Activated naive CD8-positive, alpha-beta T cell treated with anti-CD3 and anti-CD28 coated beads, Interleukin-2, amount 50 U/mL, for 16 hours (primary cell): Measurements from ENCODE around the gene PPM1H.
"Not testable (repeated sequence)": the region's sequence is repeated elsewhere in the genome, so short reads cannot be mapped to it uniquely, and the experiment has no call there.

Experiments
- DNase-seq: peaks from one replicate; pipeline ENCODE4 v3.0.0-alpha.2; 2020; ENCODE audit warnings: low read depth, low spot score

The PPM1H gene

DNA sequence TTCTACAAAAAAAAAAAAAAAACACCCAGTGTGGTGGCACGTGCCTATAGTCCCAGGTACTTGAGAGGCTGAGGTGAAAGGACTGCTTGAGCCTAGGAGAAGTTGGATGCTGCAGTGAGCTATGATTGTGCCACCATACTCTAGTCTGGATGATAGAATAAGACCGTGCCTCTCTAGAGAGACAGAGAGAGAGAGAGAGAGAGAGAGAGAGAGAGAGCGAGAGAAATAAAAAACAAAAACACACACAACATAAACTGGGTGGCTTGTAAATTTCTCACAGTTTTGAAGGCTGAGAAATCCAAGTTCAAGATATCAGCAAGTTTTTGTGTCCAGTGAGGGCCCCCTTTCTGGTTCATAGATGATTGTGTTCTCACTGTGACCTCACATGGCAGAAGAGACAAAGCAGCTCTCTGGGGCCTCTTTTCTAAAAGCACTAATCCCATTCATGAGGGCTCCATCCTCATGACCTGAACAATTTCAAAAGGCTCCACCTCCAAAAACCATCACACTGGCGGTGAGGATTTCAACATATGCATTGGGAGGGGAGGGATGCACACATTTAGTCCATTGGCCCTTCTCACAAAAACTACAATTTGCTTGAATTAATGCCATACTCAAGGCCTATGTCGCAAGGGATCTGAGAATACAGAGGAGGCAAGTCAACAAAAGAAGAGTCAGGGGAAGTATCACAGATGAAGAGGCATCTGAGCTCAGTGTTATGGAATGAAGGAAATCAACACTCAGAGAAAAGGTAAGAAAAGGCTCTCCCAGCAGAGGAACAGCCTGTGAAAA is 94.9 kb downstream of the PPM1H start:
- no peak for DNase-seq

DNA sequence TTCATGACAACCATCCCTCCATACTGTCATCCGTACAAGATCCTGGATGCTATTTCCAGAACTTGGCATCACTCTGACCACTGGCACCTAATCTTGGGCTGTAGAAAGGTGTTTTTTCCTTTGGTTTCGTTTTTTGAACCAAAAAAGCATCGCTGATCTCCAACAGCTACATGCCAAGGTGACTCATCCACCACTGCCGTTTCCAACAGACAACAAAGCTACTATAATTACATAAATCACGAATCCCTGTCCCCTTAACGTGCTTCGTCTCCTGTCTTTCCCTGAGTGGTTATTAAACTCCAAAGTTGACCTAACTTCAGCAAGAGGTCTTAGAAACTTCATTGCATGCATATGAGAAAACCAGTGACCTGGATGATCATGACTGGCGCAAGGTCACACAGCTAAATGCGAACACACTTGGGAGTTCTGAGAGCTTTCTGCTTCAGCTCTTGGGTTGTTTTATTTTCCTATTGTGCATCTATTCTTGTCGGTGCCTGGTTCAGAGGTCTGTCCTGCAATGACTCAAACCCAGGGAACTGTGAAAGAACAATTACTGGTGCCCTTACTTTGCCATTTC is 99.9 kb downstream of the PPM1H start:
- no peak for DNase-seq

DNA sequence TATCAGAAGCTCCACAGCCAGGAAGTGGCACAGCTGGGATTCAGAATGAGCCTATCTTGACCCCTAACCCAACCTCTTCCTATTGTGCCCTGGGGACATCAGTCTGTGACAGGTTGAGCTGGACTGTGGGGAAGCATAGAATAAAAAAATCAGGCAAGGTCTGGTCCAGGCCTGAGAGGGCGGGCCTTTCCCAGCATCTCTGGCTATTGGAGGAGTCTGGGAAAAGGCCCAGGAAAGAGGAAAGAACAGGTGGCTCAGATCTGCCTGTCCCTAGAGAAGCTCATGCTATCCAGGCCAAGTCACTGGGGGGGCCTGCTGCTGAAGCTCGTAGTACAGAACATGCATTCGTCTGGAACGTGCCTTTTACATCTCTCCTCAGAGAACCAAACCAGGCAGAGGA is 100.5 kb downstream of the PPM1H start:
- DNase-seq: no peak

DNA sequence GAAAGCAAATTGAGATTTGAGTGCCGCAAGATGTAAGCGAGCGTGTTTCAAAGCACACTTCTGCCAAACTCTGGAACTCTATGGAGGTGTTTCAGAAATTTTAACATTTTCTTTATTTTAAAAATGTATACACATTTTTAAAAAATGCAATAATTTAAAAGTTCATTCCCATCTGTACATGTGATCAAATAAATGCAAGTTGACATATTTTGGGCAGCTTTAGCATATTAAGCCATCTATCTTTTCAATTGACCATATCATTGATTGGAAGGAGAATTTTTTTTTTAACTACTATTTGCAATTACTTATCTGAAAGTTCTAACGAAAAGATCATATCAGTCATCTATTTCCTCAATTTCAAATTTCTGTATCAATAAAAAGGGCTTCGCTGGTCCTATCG is 101.3 kb downstream of the PPM1H start:
- no peak for DNase-seq

DNA sequence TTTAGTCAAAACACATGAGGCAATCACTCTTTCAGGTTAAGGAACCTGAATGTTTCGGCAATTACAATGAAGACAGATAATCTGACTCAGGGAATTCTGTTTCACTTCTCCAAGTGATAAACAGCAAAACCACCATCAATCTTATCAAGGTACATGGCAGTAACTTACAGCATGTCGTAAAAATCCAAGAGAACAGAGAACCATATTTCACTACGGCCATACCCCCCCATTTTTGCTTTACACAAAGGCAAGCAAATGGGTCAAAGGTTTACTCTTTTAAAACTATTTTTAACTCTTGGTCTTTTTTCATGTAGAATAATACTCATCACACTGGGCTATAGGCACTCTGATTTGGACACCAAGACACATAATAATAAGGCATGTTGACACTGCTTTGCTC is 102.4 kb downstream of the PPM1H start:
- DNase-seq: no peak

DNA sequence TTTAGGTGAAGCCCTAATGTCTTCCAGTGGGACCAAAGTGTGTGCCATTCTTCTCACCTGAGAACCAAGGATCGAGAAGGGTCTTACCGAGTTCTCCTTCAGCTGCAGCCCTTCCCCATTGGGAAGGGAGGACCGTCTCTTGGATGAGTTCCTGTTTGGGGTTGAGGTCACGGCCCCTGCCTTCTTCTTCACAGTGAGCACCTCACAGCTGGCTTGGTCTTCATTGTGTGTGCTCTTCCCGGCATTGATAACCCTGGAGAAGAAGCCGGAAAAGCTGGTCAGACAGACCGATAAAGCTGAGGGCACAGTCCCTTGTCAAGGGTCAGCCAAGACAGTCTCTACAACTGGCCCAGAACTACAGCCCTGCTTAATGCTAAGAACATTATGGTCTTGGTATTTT is 102.9 kb downstream of the PPM1H start:
- DNase-seq: no peak

DNA sequence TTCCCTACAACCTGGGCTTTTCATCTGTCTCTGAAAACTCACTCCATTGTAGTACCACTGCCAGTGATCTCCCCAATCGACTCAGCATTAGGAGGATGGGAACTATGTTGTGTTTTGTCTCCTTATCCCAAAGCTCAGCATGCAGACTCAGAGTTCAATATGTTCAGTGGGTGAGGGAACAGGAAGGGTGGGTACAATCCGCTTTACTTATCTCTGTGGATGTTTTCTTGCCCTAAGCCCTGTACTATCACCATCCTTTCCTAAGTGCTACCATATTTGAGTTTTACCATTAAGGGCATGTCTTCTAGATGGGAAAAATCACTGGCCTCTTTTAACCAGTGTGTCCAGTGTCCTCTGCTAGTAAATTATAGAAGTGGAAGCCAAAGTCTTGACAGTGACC is 107.1 kb downstream of the PPM1H start:
- DNase-seq: no peak

DNA sequence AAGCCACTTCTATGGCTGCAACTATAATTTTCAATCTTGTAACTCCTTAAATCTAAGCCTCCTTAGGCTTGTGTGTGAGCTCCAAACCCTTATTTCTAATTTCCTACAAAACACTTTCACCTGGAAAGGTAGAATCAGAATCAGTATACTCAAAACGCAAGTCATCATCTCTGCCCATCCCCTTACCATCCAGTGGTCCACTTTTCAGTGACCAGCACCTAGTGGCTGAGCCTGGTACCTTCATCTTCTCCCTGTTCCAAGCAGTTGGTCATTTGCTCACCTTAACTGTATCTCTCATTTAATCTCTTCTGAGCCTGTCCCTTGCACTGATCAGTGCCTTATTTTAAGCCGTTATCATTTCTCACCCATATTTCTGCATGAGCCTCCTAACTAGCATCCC is 107.9 kb downstream of the PPM1H start:
- DNase-seq: no peak

DNA sequence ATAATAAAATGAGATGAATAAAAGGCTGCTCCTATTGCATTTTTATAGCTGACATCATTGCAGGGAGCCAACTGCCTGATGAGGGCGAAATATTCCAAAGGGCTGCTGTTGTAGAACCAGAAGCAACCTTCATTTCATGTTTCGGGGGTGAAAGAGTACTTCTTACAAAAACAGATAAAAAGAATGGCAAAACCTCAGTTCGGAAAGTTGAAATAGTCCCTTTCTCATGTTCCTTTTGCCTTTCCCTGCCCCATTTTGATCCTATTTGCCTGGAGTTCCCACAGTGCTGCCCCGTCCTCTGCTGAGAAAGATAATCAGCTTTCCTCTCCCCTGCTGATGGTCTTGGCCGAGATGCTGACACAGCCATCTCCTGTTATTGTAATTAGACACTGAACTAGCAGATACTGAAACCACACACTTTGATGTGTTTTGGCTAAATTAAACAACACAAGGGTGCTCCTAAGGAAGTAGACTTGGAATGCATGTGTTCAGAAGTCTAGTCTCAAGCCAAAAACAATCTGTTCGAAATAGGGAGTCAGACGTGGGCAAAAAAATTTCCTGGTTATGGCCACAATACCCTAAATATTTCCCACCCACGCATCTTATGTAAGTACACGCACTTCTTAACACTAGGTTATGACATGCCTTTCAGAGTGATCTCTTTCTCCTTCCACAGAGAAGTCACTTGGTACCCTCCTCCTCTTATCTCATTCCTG is 117.2 kb downstream of the PPM1H start:
- no peak for DNase-seq

DNA sequence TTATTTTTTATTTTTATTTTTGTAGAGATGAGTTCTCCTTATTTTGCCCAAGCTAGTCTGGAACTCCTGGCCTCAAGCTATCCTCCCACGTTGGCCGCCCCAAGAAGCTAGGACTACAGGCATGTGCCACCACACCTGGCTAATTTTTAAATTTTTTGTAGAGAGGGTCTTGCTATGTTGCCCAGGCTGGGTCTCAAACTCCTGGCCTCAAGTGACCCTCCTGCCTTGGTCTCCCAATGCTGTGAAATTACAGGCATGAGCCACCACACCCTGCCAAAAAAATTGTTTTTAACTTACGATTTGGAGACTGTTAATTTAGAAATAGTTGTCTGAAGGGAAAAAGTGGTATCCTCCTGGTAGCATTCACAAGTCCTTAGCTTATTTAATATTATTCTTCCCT is 120.7 kb downstream of the PPM1H start:
- no peak for DNase-seq

DNA sequence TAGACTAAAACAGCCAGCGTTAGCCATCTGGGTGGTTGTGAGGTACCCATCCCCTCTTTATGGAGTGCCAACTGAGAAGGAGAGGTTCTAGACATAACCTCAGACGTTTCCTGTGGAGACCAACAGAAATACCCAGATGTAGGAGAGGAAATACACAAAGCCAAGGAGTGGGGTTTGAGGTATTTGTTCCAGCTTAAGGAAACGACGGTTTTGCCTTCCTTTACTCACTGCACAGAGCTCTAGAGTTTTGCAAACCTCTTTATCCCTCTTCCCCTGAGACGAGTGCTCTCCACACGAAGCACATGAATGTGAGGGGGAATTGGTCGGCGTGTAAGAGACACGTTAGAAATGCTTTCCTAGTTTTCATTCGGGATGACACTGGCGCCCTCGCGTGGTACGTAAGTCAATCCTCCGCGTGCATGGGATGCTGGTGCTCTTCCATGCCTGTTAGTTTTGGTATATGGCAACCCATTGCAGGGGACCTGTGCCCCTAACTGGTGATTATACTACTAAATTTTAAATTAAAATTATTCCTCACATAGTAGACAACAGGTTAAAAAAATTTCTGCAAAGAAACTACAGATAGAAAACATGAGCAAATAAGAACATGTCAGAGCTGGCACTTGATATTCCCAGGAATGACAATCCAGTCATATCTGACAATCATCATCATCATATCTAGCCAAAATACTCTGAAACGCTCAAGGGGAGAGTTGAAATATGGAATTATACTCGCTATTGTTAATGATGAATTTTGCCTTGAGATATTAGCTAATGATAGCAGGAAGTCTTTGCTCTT is 121.7 kb downstream of the PPM1H start:
- no peak for DNase-seq

DNA sequence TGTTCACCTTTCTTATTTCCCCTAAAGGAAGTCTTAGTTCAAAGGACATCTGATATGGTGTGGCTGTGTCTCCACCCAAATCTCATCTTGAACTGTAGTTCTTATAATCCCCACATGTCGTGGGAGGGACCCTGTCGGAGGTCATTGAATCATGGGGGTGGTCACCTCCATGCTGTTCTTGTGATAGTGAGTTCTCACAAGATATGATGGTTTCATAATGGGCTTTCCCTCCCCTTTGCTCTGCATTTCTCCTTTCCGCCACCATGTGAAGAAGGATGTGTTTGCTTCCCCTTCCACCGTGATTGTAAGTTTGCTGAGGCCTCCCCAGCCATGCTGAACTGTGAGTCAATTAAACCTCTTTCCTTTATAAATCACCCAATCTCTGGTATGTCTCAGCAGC is 123.5 kb downstream of the PPM1H start:
- DNase-seq: not testable (repeated sequence)

DNA sequence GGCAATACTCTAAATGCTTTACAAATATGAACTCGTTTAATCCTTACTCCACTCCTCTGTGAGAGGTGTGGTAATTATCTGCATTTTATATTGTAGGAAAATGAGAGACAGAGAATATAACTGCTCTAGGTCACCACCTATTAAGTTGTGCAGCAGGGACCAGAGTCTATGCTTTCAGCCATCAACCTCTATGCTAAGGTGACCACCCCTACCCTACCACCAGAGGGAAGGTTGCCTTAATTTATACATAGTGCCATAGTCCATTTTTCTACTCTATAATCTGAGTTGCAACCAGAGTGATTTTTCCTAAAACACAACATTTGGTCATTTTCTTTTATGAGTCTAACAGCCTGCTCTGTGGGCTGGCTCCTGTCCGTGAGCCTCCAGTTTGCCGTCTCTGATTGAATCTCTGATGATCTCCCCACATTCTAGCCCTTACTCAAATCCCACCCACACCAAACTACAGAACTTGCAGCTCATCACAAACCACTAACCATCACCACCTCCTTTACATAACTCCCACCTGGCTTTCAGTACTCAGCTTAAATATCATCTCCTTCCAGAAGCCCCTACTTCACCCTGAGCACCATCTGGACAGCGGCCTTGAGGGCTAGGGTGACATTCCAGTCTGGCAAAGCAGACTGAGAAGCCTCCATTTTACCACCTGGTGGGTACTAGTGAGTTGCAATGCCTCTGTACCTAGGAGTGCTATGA is 126.6 kb downstream of the PPM1H start:
- no peak for DNase-seq

DNA sequence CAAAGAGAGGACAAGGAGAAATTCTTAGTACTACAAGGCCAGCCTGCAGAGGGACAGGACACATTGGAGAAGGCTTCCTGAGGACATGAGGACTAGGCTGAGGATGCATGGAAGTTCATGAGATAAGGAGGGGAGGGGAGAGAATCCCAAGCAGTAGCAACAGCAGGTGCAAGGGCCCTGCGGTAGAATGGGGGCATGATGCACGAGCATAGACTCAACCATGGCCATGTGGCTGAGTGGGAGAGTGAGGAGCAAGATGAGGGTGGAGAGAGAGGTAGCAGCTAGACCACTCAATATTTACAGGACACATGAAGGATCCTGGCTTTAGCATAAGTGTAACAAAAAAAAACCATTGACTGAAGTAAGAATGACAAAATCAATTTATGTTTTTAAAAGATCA is 128.1 kb downstream of the PPM1H start:
- no peak for DNase-seq

DNA sequence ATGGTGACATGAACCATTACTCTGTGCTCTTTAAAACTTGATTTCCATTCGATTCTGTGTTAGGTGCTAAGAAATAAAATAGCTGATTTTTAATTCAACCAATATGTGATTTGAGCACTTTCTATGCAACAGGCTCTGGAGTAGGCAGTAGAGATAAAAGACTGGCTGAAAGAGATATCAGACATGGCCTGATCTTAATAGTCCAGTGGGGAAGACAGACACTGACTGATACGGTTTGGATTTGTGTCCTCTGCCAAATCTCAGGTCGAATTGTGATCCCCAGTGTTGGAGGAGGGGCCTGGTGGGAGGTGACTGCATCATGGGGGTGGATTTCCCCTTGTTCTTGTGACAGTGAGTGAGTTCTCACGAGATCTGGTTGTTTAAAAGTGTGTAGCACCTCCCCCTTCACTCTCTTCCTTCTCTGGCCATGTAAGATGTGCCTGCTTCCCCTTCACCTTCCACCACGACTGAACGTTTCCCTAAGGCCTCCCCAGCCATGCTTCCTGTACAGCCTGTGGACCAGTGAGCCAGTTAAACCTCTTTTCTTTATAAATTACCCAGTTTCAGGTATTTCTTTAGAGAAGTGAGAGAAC is 128.6 kb downstream of the PPM1H start:
- no peak for DNase-seq

DNA sequence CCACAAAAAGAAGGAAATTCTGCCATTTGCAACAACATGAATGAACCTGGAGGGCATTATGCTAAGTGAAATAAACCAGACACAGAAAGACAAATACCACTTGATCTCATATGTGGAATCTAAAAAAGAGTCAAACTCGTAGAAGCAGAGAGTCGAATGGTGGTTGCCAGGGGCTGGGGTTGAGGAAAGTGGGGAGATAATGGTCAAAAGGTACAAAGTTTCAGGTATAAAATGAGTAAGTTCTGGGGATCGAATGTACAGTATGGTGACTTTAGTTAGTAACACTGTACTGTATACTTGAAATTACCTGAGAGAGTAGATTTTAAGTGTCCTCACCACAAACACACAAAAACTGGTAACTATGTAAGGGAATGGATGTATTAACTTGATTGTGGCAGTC is 129.4 kb downstream of the PPM1H start:
- no peak for DNase-seq

DNA sequence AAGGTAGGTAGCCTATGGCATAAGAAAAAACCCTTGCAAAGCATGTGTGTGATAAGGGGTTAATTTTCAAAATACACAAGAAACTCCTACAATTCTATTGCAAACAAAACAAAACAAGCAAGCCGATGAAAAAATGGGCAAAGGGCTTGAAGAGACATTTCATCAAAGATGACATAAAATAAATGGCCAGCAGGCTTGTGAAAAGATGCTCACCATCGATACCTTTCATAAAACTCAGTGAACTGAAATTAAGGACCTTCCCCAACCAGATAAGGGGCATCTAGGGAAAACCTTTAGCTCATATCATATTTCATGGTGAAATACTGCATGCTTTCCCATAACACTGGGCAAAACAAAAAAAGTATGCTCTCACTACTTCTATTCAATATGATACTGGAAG is 131.2 kb downstream of the PPM1H start:
- no peak for DNase-seq

DNA sequence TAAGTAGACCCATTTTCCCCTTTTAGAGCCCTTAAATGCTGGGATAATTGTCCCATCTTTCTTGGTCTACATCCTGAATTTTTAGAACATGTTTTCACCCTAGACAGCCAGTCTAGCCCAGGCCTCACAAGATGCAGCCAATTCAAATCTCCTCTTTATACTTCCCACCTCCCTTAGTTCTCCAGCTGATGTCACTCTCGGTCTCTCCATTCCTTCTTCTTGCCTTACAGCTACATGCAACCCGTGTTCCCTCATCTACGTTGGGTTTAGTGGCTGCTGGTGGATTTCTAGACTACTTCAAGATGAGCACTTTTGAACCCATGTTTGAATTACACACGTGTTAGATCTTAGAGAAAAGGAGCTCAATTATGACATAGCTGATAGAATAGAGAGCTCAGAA is 132.0 kb downstream of the PPM1H start:
- no peak for DNase-seq

DNA sequence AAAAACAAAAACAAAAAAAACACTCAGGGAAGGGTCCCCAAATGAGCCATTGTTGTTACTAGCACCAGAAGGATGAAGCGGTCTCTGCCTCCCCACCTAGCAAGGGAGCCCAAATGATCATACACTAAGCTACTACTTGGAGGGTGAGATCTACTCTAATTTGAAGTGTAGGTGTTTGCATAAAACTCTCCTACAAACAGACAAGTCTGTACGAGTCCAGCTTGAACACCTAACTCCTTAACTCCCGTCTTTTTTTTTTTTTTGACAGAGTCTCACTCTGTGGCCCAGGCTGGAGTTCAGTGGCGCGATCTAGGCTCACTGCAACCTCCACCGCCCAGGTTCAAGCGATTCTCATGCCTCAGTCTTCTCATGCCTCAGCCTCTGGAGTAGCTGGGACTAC is 132.6 kb downstream of the PPM1H start:
- no peak for DNase-seq

DNA sequence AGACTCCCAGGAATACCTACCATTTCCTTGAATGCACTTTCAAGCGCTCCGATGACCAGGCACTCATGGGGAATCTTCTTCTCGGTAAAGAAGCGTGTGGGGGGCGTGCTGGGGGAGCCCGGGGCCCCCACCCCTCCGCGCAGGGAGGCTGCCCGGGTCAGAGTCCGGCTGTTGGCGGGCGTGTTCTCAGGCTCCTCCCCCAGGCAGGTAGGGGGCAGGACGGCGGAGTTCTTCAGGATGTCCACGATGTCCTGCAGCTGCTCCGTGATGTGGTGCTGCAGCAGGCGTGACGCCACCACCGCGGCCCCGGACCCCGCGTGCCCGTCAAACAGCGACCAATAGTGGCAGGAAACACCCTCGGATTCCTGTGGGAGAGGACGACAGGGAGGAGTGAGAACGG is 133.2 kb downstream of the PPM1H start:
- DNase-seq: no peak

DNA sequence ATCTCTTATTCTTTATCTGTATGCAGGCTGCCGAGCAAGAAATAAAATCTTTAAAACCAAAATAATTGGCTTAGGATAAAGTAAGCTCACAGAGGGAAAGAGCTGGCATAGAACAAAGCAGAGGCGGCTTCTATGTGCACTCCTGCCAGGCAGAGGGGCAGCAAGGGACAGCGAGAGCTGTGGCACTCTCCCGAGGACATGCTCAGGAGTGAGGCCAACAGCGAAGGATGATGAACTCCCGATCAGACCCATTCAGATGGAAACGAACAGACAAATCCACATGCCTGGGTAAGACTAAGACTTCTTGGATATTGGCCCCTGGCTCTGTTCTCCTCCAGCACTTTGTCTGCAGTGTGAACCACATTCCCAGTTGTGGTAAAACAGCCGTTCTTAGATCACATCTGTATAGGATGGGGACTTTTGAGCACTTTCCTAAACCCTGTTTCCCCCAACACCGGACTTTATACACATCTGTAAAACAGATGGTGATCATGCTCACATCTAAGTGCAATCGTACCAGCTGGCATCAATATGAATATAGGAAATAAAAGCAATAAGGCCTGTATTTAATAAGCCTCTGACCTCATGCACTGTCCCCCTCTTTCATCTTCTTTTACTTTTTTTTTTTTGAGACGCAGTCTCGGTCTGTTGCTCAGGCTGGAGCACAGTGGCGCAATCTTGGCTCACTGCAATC is 134.1 kb downstream of the PPM1H start:
- DNase-seq: no peak
